HG03439 (cell line): ENCODE results near the gene HEATR3.
"Not testable (repeated sequence)": the region's sequence is repeated elsewhere in the genome, so short reads cannot be mapped to it uniquely, and the experiment has no call there.

Experiments used
- ATAC-seq: cut with Tn5 transposase; IDR thresholded peaks from one replicate; pipeline ENCODE4 v1.9.1; 2021; ENCODE audit warnings: mild to moderate bottlenecking, moderate library complexity; ENCODE audit not compliant: unreplicated experiment

The HEATR3 gene

DNA sequence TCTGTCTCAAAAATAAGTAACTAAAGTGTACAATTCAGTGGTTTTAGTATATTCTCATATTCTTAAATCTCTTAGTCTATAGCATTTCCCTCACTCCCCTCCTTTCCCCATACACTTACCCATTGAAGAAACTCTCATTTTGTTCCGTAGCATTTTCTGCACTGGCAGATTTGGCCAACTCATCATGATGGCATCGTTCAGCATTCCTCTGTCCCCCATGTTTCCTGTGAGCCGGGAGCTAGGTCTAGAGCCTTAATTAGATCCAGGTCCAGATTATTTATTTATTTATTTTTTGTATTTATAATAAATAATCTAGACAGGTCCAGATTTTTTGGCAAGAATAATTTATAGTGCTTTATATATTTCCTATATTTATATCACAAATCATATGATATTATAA lies 31.0 kb downstream of the HEATR3 start:
- no peak for ATAC-seq

DNA sequence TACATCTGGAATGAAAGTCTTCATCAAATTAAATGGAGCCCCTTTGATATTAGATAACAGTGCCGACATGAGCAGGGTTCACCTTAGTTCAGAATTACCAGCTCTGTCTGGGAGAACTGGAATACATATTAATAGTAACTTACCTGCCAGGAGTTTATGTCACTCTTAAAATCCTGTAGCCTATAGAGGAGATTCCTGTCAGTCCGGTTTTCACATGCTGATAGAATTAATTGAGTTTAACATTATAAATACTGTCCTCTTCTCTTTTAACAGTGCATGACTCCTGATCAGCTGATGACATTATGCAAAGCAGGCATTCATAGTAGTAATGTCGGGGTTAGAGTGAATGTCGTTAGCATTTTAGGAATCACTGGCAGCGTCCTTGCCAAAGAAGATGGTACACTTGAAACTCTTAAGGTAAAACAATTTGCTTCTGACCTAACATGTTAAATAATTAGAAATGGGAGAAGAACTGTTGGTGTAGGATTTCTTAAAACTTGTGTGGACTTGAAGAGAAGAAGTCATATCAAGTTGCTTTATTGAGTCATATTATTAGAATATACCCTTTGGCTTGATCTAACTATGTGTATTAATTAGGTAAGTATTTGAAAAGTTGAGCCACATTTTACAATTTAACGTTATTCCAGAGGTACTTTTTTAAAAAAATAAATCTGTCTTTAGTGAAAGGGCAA lies 34.3 kb downstream of the HEATR3 start:
- ATAC-seq, result no peak

DNA sequence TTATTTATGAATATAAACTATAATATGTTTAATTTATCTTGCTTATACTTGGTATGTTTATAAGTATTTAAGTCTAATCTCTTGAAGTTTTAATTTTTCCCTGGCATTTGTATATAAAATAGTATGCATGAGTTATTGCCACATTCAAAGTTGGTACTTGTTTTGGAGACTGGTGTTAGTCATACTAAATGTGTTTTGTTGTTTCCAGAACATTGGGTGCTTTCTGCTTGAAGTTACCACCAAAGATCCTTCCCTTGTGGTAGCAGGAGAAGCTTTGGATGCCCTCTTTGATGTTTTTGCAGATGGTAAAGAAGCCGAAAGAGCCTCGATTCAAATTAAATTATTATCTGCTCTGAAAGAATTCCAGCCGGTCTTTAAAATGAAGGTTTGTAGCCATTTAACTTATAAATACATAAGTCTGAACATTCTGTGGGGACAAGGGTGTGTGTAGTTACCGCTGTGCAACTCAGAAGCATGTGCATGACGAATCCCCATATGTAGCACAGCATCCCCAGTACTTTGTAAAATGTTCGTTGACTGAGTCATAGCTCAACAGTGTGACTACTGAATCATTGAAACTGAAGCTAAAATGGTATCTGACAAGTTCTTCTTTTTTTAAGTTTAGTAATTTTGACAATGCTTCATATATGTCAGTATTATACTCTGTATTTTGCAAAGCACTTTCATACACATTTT lies 36.4 kb downstream of the HEATR3 start:
- ATAC-seq, result peak; percentile 90

DNA sequence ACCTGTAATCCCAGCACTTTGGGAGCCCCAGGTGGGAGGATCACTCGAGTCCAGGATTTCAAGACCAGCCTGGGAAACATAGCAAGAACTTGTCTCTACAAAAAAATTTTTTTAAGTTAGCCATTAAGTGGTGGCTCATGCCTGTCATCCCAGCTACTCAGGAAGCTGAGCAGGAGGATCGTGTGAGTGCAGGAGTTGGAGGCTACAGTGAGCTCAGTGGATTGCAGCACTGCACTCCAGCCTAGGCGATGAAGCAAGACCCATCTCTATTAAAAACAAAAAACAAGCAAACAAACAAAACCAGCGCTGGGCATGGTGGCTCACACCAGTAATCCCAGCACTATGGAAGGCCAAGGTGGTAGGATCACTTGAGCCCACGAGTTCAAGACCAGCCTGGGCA lies 38.0 kb downstream of the HEATR3 start:
- no peak for ATAC-seq

DNA sequence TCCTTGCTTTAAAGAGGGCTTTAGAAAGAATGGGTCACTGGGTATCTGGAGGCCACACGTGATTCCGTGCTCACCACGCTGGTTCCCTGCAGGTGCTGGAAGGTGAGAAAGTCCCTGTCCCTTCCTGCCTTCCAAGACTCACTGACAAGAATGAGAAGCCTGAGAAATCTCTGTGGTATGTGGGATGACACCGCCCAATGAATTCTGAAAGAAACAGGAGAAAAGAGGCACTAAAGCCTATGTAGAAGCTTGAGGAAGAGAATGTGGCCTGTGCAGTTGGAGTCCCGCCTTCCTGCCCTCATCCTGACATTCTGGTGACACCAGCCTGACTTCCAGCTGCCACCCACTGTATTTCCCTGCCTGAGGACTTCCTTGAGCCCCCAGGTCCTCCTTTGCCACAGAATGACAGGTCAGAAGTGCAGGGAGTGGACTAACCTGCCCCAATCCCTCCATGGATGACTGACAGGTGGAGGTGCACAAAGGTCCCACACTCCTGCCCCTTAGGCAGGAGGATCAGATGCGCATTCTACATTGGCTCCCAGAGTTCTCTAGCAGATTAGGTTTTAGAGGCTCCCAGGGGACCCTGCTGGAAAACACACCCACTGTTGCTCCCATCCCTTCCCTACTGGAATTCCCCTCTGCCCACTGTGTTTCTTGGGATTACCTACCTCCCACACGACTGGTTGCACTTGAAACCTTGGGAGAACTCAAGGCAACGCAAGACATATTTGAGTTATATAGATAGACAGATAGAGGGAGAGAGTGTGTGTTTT lies 48.8 kb downstream of the HEATR3 start:
- no peak for ATAC-seq

GRCh38 chr16:50120711-50121110 lies 54.9 kb downstream of the HEATR3 start:
- ATAC-seq, result no peak

GRCh38 chr16:50121278-50121677 lies 55.5 kb downstream of the HEATR3 start:
- peak; percentile 70 for ATAC-seq

- no peak for ATAC-seq
Observed at GRCh38 chr16:50121721-50122445, 56.1 kb downstream of the HEATR3 start.

GRCh38 chr16:50123417-50123816 lies 57.6 kb downstream of the HEATR3 start:
- ATAC-seq, result no peak

- ATAC-seq, result no peak
Observed at GRCh38 chr16:50124769-50125168, 59.0 kb downstream of the HEATR3 start.

DNA sequence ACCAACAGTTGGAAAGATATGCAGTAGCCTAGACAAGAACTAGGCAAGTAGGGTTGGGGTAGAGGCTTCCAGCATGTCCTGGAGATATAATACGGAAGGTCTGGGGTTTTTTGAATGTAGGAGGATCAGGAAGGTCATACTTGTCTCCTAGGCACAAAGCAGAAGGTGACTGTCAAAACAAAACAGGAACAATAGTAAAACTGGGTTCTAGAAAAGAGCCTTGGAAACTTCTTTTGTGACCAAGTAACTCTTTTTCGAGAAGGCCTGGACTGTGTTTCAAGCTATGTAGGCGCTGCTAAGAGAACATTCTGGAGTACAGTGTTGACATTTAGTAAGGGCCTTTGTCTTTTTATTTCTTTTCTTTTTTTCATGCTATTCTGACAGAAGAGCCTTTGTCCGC lies 60.4 kb downstream of the HEATR3 start:
- no peak for ATAC-seq

DNA sequence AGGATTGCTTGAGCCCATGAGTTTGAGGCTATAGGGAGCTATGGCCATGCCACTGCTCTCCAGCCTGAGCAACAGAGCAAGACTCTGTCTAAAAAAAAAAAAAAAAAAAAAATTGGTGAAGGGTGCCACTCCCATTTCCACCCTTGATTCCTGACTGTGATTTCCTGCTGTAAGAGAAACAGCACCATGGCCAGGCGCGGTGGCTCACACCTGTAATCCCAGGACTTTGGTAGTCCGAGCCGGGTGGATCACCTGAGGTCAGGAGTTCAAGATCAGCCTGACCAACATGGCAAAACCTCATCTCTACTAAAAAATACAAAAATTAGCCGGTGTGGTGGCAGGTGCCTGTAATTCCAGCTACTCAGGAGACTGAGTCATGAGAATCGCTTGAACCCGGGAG lies 66.8 kb downstream of the HEATR3 start:
- ATAC-seq, result not testable (repeated sequence)

- ATAC-seq, result no peak
Observed at GRCh38 chr16:50133214-50133613, 67.4 kb downstream of the HEATR3 start.

GRCh38 chr16:50136399-50136798 lies 70.6 kb downstream of the HEATR3 start:
- no peak for ATAC-seq

- no peak for ATAC-seq
Observed at GRCh38 chr16:50137268-50137667, 71.5 kb downstream of the HEATR3 start.

GRCh38 chr16:50139580-50139979 lies 73.8 kb downstream of the HEATR3 start:
- no peak for ATAC-seq

DNA sequence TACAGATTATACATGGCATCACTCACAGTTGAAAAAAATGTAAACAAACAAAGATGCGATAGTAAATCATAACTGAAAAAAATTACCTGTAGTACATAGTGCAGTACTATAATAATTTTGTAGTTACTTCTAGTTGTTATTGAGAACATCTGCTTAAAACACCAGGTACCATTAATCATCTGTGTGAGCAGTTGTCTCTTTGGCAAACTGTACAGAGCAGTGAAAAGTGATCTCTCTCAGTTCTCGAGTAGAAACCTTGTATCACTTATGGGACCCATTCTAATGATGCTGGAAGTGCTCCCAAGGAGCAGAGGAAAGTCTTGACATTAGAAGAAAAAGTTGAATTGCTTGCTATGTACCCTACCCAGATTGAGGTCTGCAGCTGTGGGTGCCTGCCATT lies 78.4 kb downstream of the HEATR3 start:
- no peak for ATAC-seq

GRCh38 chr16:50146479-50147435 lies 81.0 kb downstream of the HEATR3 start:
- ATAC-seq, result no peak

DNA sequence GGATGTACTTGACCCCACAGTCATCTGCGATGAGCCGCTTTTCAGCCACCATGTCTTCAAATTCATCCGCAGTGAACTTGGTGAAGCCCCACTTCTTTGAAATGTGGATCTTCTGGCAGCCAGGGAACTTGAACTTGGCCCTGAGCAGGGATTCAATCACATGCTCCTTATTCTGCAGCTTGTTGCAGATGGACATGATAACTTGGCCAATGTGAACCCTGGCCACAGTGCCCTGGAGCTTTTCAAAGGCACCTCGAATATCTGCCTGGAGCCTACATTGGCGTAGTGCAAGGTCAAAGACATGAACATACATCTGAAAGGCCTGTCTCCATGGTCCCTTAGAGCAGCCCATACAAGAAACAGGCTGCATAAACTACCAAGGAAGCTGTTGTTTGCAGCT lies 85.6 kb downstream of the HEATR3 start:
- ATAC-seq, result no peak

GRCh38 chr16:50151756-50152155 lies 86.0 kb downstream of the HEATR3 start:
- ATAC-seq, result no peak
